Astrocyte (in vitro differentiated cells and primary cell): ENCODE measurements around the gene TBX18. TPM values are rescaled to one million over a fixed set of nuclear protein-coding genes. Genes with fewer than 3 reads are reported as not detected.

Source experiments
- DNase-seq: peaks from one replicate; pipeline ENCODE4 v3.0.0-alpha.2; 2010; ENCODE audit warnings: low read depth
- FAIRE-seq: peaks from 2 replicates; lab custom pipeline; 2011; peaks lifted over from hg19 to GRCh38; lab: Jason Lieb, UNC
- H2AFZ ChIP-seq: 2 replicates; pipeline ENCODE4 v1.6.0; 2012; ENCODE audit warnings: low read depth, low read length, inconsistent platforms
- H3K27ac ChIP-seq: 2 replicates; pipeline ENCODE4 v1.5.1; 2011; ENCODE audit warnings: low read depth, low read length, inconsistent platforms
- H3K27me3 ChIP-seq: 2 replicates; pipeline ENCODE4 v1.6.0; 2011; ENCODE audit warnings: low read length, inconsistent platforms; ENCODE audit not compliant: insufficient read depth
- H3K36me3 ChIP-seq: 2 replicates; pipeline ENCODE4 v1.5.1; 2011; ENCODE audit warnings: low read length, inconsistent platforms; ENCODE audit not compliant: insufficient read depth
- H3K4me1 ChIP-seq: 2 replicates; pipeline ENCODE4 v1.5.1; 2011; ENCODE audit warnings: low read length, inconsistent platforms; ENCODE audit not compliant: insufficient read depth
- H3K4me2 ChIP-seq: 2 replicates; pipeline ENCODE4 v1.6.0; 2012; ENCODE audit warnings: low read length, inconsistent platforms
- H3K4me3 ChIP-seq: 2 replicates; pipeline ENCODE4 v1.5.1; 2011; ENCODE audit warnings: low read depth, mild to moderate bottlenecking, low read length, inconsistent platforms; ENCODE audit not compliant: insufficient read depth
- H3K79me2 ChIP-seq: 2 replicates; pipeline ENCODE4 v1.6.0; 2012; ENCODE audit warnings: mild to moderate bottlenecking, low read length, inconsistent platforms; ENCODE audit not compliant: insufficient read depth
- H3K9ac ChIP-seq: 2 replicates; pipeline ENCODE4 v1.6.0; 2012; ENCODE audit warnings: mild to moderate bottlenecking, low read length, inconsistent platforms
- H3K9me3 ChIP-seq: 2 replicates; pipeline ENCODE4 v1.5.1; 2012; ENCODE audit warnings: low read depth, mild to moderate bottlenecking, low read length, inconsistent platforms; ENCODE audit not compliant: insufficient read depth
- H4K20me1 ChIP-seq: 2 replicates; pipeline ENCODE4 v1.6.0; 2012; ENCODE audit warnings: low read length, inconsistent platforms; ENCODE audit not compliant: insufficient read depth
- H3K27ac Mint-ChIP-seq: one replicate; pipeline ENCODE4 v1.8.0; 2021; ENCODE audit warnings: mild to moderate bottlenecking, mixed read lengths; ENCODE audit not compliant: unreplicated experiment
- H3K27me3 Mint-ChIP-seq: one replicate; pipeline ENCODE4 v1.8.0; 2021; ENCODE audit warnings: low read depth, mixed read lengths; ENCODE audit not compliant: unreplicated experiment
- H3K36me3 Mint-ChIP-seq: one replicate; pipeline ENCODE4 v1.8.0; 2021; ENCODE audit warnings: low read depth, mixed read lengths; ENCODE audit not compliant: unreplicated experiment
- H3K4me1 Mint-ChIP-seq: one replicate; pipeline ENCODE4 v1.8.0; 2021; ENCODE audit warnings: low read depth, mixed read lengths; ENCODE audit not compliant: unreplicated experiment
- H3K4me3 Mint-ChIP-seq: one replicate; pipeline ENCODE4 v1.8.0; 2021; ENCODE audit warnings: mild to moderate bottlenecking, moderate library complexity, mixed read lengths; ENCODE audit not compliant: unreplicated experiment
- H3K9me3 Mint-ChIP-seq: one replicate; pipeline ENCODE4 v1.8.0; 2021; ENCODE audit warnings: mild to moderate bottlenecking, mixed read lengths; ENCODE audit not compliant: unreplicated experiment
- EZH2 ChIP-seq: IDR thresholded peaks from 2 replicates; pipeline ENCODE4 v1.6.1; 2012; ENCODE audit warnings: mild to moderate bottlenecking, low read length, inconsistent platforms; ENCODE audit not compliant: insufficient read depth
- total RNA-seq: library from RNA; stranded (reverse); gene quantifications from 2 replicates; pipeline ENCODE4 v1.2.1, GENCODE V29; 2021
- TF ChIP-seq, protein P1 (sequence below): IDR thresholded peaks from 2 replicates; pipeline ENCODE4 v1.5.1; 2011; ENCODE audit warnings: low read depth, mild to moderate bottlenecking, inconsistent platforms, low read length, moderate library complexity; ENCODE audit not compliant: insufficient read depth

Gene TBX18
- total RNA-seq, 1 donor from 2014 or later, result 12.5 TPM

DNA sequence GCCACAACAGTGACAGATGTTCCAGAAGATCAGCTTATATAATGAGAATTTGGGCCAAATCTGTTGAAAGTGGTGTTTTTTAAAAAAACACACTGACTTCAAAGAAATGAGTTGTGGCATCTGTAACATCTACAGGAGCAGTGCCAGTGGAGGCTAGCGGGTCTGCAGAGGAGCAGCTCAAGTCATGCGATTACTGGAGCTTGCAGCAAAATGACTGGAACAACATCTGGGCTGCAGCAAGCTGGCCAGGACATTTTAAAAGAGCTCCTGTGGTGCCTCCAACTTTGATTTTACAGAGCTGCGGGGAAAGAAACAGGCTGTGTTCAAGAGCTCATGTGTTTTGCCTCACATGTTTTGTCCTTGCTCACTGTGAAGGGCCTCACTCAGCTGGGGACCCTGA, 57.2 kb downstream of the TBX18 start:
- Histone ChIP-seq H3K4me1 (no peaks in the 10 kb centered on the region), H3K4me3 (no peak overlapping the region), H3K79me2 (no peaks in the 10 kb centered on the region), H3K4me2 (no peak overlapping the region), H2AFZ (no peak overlapping the region), H3K27ac (no peak overlapping the region), H3K36me3 (no peaks in the 10 kb centered on the region), H4K20me1 (no peaks in the 10 kb centered on the region), H3K27me3 (no peaks in the 10 kb centered on the region), H3K9me3 (no peaks in the 10 kb centered on the region), H3K9ac (no peak overlapping the region)
- Mint-ChIP-seq H3K4me3 (no peak overlapping the region), H3K9me3 (peaks cover 10% of the 10 kb centered on the region), H3K27ac (no peak overlapping the region), H3K4me1 (no peaks in the 10 kb centered on the region), H3K36me3 (no peaks in the 10 kb centered on the region), H3K27me3 (peaks cover 6% of the 10 kb centered on the region)
- no peak for FAIRE-seq
- TF ChIP-seq, protein P1, sequence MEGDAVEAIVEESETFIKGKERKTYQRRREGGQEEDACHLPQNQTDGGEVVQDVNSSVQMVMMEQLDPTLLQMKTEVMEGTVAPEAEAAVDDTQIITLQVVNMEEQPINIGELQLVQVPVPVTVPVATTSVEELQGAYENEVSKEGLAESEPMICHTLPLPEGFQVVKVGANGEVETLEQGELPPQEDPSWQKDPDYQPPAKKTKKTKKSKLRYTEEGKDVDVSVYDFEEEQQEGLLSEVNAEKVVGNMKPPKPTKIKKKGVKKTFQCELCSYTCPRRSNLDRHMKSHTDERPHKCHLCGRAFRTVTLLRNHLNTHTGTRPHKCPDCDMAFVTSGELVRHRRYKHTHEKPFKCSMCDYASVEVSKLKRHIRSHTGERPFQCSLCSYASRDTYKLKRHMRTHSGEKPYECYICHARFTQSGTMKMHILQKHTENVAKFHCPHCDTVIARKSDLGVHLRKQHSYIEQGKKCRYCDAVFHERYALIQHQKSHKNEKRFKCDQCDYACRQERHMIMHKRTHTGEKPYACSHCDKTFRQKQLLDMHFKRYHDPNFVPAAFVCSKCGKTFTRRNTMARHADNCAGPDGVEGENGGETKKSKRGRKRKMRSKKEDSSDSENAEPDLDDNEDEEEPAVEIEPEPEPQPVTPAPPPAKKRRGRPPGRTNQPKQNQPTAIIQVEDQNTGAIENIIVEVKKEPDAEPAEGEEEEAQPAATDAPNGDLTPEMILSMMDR, result no peak
- TF ChIP-seq EZH2, result no peak
- no peak for DNase-seq

DNA sequence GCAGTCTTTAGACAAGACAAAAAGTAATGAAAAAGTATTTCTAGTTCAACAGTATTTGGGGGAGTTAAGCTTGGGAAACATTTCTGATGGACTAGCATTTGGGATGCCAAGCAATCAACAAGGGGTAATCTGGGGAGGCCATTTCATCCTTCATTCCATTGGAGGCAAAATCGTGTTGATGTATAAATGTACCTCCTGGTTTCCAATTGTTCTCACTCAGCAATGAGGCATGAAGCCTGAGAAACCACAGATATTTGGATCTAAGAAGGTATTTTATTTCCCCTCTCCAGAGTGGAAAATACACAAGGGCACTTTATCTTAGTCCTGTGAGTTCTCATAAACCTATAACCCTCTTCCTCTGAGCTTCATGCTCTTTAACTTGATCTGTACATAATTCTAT, 68.2 kb downstream of the TBX18 start:
- no peak overlapping the region for H3K27ac ChIP-seq
- no peak overlapping the region for H2AFZ ChIP-seq
- peak; percentile 65 for FAIRE-seq
- H3K27me3 ChIP-seq, result no peaks in the 10 kb centered on the region
- H4K20me1 ChIP-seq, result no peaks in the 10 kb centered on the region
- Mint-ChIP-seq H3K4me1 (no peaks in the 10 kb centered on the region), H3K4me3 (no peak overlapping the region), H3K27me3 (no peaks in the 10 kb centered on the region), H3K27ac (no peak overlapping the region), H3K36me3 (peaks cover 2% of the 10 kb centered on the region), H3K9me3 (peaks cover 11% of the 10 kb centered on the region)
- H3K9ac ChIP-seq, result no peak overlapping the region
- H3K4me2 ChIP-seq, result no peak overlapping the region
- no peak for TF ChIP-seq EZH2
- TF ChIP-seq, protein P1, result no peak
- no peaks in the 10 kb centered on the region for H3K79me2 ChIP-seq
- no peaks in the 10 kb centered on the region for H3K36me3 ChIP-seq
- DNase-seq, result peak; percentile 36
- H3K4me3 ChIP-seq, result no peak overlapping the region
- no peaks in the 10 kb centered on the region for H3K9me3 ChIP-seq
- H3K4me1 ChIP-seq, result no peaks in the 10 kb centered on the region

DNA sequence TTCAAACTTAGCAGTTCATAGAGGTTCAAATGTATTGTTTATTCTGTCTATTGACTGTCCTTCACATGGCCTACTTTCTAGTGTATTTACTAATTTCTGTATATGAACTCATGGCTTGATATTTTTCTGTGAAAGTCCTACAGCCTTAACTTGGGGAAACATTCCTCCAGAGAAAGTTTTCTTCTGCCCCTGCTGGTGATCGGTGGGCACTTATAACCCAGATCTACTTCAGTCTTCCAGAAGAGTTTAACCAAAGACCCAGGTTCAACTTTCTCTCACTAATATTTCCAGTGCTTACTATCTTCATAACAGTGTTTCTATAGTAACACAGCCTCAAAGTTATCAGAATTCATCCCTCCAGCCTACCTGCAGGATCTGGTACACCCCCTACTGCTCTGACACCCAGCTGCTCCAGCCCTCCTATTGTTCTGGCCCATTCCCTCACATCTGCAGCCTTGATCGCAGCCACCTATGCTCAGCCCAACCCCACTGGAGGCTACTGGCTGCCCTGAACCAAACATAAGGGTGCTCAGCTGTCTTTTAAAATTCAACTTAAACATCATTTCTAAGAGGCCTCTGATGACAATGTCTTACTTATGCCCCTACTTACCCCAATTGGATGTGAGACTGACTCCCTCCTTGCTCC, 72.3 kb downstream of the TBX18 start:
- TF ChIP-seq, protein P1, result no peak
- TF ChIP-seq EZH2, result no peak
- Histone ChIP-seq H3K9ac (no peak overlapping the region), H3K4me3 (no peak overlapping the region), H3K27ac (no peak overlapping the region), H3K4me1 (no peaks in the 10 kb centered on the region), H3K4me2 (no peak overlapping the region), H3K79me2 (no peaks in the 10 kb centered on the region), H2AFZ (no peak overlapping the region), H4K20me1 (no peaks in the 10 kb centered on the region), H3K36me3 (no peaks in the 10 kb centered on the region), H3K9me3 (no peaks in the 10 kb centered on the region), H3K27me3 (no peaks in the 10 kb centered on the region)
- DNase-seq, result no peak
- Mint-ChIP-seq H3K4me1 (peaks cover 14% of the 10 kb centered on the region), H3K4me3 (no peak overlapping the region), H3K27ac (no peak overlapping the region), H3K36me3 (no peaks in the 10 kb centered on the region), H3K9me3 (no peaks in the 10 kb centered on the region), H3K27me3 (no peaks in the 10 kb centered on the region)
- no peak for FAIRE-seq
